Lower leg skin (tissue), 4 donors: ENCODE measurements around the gene HGFAC. TPM values are rescaled to one million over a fixed set of nuclear protein-coding genes. Genes with fewer than 3 reads are reported as not detected.

Experiments
- DNase-seq, 2 donors: peaks; one replicate each; pipeline ENCODE4 v3.0.0-alpha.2; 2019; ENCODE audit warnings: low spot score in 2 of 2
- H3K4me3 ChIP-seq: fragments of 200-600 bp; sonication (generic); 2 replicates; pipeline ENCODE4 v1.5.1; 2017; ENCODE audit warnings: mild to moderate bottlenecking, low read depth; ENCODE audit not compliant: poor library complexity, severe bottlenecking
- POLR2A ChIP-seq, 2 donors: fragments of 450-650 bp; IDR thresholded peaks; one replicate each; pipeline ENCODE4 v1.6.1; 2016 to 2017; ENCODE audit warnings: antibody characterized with exemption in 2 of 2, mild to moderate bottlenecking in 1 of 2, moderate library complexity in 1 of 2
- WGBS, 2 donors: methylation state at CpG; one replicate each; pipeline ENCODE4 v1.1.5; 2018; 5-methylcytosine and 5-hydroxymethylcytosine counted together
- intact Hi-C: fragments of 100-400 bp; cut with DNase I; formaldehyde crosslinking; loops from one replicate; pipeline ENCODE4 v1.15.0; 2023; ENCODE audit warnings: low total_unique reads
- total RNA-seq, 4 donors: library from RNA; depleted of rRNA; stranded (reverse); fragments of >200 nt; gene quantifications; one replicate each; pipeline ENCODE4 v1.1.0, GENCODE V29; 2016
- TF ChIP-seq, protein P1 (sequence below), 3 donors: fragments of 450-650 bp; IDR thresholded peaks; one replicate each; pipeline ENCODE4 v1.5.1; 2016; ENCODE audit warnings: antibody characterized with exemption in 3 of 3, mild to moderate bottlenecking in 3 of 3, moderate library complexity in 2 of 3

HGFAC gene
- total RNA-seq, 4 donors from 2014 or later: 0.38 TPM; not detected in 3

DNA sequence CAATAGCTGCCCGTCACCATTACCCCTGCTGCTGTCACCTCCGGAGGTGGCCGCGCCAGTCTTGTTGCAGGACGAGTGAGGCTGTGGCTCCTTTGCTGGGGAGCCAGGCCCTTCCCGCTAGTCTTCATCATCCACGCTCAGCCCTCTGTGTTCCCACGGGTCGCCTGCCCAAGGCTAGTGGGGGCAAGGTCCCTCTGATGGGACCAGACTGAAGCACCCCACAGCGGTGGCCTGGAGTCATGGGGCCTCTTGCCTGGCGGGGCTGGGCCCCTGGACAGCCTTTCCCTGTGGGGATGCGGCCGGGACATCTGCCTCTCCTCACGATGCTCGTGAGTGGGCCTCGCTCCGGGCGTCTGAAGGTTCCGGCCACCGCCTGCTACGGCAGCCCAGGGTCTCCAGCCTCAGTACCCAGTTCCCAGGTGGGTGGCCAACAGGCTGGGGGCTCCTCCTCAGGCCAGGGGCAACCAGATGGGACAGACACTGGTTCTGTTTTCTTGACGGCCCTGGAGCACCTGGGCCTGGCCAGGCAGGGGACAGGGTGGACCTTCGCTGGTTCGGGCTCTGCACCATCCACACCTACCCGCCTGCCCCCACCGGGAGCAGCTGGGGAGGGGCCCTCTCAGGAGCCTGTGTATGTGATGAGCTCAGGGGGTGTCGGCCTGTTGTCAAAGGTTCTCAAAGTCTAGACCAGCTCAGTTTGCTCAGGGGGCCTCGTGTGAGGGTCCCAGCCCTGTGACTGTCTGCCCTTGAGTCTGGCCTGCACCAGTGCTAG is 53.6 kb downstream of the HGFAC start:
- DNase-seq: no peak
- H3K4me3 ChIP-seq: no peak overlapping the region
- intact Hi-C loops: no loop called here
- 72% methylated on average over 15 to 25 of the region's 28 CpGs for WGBS, 2 donors
- TF ChIP-seq POLR2A (IDR thresholded peaks at IDR 0.05): no peak
- TF ChIP-seq, protein P1, sequence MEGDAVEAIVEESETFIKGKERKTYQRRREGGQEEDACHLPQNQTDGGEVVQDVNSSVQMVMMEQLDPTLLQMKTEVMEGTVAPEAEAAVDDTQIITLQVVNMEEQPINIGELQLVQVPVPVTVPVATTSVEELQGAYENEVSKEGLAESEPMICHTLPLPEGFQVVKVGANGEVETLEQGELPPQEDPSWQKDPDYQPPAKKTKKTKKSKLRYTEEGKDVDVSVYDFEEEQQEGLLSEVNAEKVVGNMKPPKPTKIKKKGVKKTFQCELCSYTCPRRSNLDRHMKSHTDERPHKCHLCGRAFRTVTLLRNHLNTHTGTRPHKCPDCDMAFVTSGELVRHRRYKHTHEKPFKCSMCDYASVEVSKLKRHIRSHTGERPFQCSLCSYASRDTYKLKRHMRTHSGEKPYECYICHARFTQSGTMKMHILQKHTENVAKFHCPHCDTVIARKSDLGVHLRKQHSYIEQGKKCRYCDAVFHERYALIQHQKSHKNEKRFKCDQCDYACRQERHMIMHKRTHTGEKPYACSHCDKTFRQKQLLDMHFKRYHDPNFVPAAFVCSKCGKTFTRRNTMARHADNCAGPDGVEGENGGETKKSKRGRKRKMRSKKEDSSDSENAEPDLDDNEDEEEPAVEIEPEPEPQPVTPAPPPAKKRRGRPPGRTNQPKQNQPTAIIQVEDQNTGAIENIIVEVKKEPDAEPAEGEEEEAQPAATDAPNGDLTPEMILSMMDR (IDR thresholded peaks at IDR 0.05): no peak

DNA sequence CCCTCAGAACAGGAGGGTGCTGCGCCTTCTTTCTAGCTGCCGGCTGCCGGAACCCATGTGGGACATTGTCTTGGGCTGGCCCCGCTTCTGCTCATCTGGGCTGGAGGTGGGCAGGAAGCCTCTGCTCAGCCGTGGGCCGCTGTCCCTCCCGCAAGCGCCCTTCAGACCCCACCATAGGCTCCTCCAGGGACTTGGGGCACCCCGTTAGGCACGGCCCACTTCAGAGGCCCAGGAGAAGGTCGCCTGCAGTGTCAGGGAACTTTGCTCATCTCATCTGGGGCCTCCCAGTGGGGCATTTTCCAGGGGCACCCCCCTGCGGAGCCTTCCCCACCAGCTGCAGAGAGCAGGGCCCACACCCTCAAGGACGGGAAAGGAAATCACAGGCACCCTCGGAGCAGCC is 54.3 kb downstream of the HGFAC start:
- intact Hi-C loops: no loop called here
- WGBS, 2 donors: 56 to 72% methylated on average over 12 to 14 of the region's 14 CpGs
- no peak for DNase-seq
- H3K4me3 ChIP-seq: no peak overlapping the region
- TF ChIP-seq, protein P1 (IDR thresholded peaks at IDR 0.05): no peak
- no peak for TF ChIP-seq POLR2A (IDR thresholded peaks at IDR 0.05)

DNA sequence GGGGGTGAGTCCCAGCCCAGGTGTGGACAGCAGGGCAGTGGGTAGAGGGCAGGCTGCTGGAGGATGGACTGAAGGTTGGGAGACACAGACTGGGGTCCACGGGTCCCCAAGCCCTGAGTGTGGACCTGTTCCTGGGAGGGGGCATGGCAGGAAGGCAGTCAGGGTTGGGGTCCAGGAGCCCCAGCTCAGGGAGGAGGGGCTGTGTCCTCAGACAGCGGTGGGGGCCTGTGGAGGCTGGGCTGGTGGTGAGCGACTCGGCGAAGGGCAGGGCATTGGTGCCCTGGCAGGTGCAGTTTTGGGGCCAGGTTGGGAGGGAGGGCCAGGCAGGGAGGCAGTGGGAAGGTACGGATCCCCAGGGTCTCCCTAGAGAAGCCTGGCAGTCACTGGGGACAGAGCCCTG is 55.3 kb downstream of the HGFAC start:
- intact Hi-C loops: no loop called here
- WGBS, 2 donors: 76 to 78% methylated on average over 6 of the region's 6 CpGs
- DNase-seq: no peak
- no peak for TF ChIP-seq POLR2A (IDR thresholded peaks at IDR 0.05)
- TF ChIP-seq, protein P1 (IDR thresholded peaks at IDR 0.05): no peak
- H3K4me3 ChIP-seq: no peak overlapping the region

DNA sequence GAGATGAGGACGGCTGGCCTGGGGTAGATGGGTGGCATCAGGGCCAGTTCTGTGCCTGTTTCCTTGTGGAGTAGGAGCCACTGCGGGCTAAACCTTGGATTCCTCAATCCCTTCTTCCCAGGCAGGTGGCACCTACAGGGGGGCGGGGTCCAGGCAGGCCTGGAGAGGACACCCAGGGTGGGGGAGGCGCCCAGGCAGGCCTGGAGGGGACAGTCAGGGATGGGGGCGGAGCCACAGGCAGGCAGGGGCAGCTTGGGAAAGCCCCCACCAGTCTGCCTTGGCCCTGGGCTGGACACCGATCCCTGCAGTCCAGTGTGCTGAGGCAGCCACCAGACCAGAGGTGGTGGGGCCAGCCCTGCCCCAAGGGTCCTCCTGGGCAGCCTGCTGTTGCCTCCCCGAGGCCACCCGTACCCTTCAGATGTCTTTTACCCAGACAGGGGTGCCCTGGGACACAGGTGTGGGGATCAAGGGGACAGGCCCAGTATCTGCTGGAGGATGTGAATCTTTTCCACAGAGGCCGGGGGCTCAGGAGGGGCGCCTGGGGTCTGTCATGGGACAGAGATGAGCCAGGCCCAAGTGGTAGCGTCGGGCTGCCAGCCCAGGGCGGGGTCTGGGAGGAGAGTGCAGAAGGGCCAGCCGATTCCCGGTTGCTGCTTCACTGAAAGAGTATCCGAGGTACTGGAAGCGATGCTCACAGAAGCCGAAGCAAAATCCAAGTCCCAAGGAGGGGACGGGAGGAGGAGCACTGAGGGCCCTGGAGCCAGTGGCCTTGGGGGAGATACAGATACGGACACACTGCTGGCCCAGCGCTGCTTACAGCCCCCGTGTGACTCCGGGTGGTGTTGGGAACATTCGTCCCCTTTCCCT is 56.0 kb downstream of the HGFAC start:
- TF ChIP-seq, protein P1 (IDR thresholded peaks at IDR 0.05): no peak
- TF ChIP-seq POLR2A (IDR thresholded peaks at IDR 0.05): no peak
- no peak overlapping the region for H3K4me3 ChIP-seq
- WGBS, 2 donors: 63 to 72% methylated on average over 21 to 24 of the region's 24 CpGs
- no peak for DNase-seq
- intact Hi-C loops: no loop called here

DNA sequence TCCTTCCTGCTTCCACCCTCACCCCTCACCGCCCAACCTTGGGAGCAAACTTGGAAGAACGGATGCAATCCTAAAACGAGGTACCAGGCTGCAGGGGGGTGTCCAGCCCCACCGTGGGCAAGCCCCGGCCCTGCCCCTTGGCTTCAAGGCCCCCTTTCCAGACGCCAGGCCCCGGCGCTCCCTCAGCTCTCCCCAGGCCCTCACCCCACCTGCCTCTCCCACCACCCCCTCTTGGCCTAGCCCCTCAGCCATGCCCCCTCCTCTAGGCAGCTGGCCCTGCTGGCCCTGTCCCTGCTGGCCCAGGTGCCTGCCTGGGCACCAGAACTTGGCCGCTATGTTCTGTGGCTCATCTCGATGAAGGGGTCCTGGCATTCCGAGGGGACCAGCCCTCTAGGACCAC is 56.6 kb downstream of the HGFAC start:
- no peak for DNase-seq
- intact Hi-C loops: no loop called here
- whole genome bisulfite sequencing, 2 donors: 73 to 82% methylated on average over 8 to 11 of the region's 11 CpGs
- H3K4me3 ChIP-seq: no peak overlapping the region
- TF ChIP-seq POLR2A (IDR thresholded peaks at IDR 0.05): no peak
- TF ChIP-seq, protein P1 (IDR thresholded peaks at IDR 0.05): no peak

Other genes starting within 250 kb of the HGFAC start
- under 1 TPM; 0.19 to 0.76 (median 0.35) TPM for gene MSANTD1, start 192.8 kb upstream of the HGFAC start, total RNA-seq
- gene RGS12, start 148.9 kb upstream of the HGFAC start, total RNA-seq: 10 to 100 TPM; 47.5 to 92.6 (median 80.6) TPM
- gene DOK7, start 21.3 kb downstream of the HGFAC start, total RNA-seq: 1 to 10 TPM; 1.9 to 9.8 (median 5.9) TPM
- gene LRPAP1, start 90.5 kb downstream of the HGFAC start, total RNA-seq: 100 to 1,000 TPM; 112 to 153 (median 123) TPM